Left forelimb (tissue), 1 donor: Measurements from ENCODE around the gene SCAANT1.
A peak's percentile ranks its signal among the peaks of the same experiment; 100 is the strongest.

ENCODE experiments used
- DNase-seq: peaks from one replicate; pipeline ENCODE4 v3.0.0-alpha.2; 2018; ENCODE audit warnings: low spot score

The SCAANT1 gene

DNA sequence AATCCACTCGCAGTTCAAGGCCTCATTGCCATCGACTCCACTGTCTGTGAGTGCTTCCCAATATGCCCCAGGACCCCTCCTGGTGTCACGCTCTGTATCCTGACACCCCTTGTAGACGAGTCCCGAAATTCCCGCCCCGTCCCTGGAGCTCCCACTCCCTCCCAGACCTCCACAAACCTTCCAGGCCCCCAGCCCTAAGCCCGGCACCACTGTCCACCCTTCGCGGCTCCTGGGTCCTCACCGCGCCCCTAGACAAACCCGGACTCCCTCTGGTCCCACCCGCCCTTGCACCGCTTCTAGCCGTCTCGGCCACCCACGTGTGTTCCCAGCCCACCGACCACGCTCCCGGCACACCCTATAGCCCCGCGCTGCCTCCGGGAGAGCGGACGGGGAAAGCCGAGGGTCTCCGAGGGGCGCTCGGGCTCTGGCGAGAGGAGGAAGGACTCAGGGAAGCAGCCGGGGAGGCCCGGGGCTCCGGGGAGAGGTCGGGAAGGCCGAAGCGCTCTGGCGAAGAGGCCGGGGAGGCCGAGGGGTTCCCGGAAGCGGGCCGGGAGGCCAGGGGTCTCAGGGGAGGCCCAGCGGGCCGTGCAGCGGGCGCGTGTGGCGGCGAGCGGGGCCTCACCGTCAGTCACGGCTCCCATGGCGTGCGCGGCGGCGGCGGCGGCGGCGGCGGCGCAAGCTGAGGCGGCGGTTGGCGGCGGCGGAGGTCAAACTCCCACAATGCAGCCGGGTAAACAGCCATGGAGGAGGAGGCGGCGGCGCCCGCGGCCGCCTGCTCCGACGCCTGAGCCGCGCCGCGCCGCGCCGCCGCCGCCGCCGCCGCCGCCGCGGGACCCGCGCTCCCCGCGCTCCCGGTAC, 48.8 kb downstream of the SCAANT1 start, which contains the start of the genes ATXN7 and THOC7:
Gene ATXN7, plus strand, starts transcription at position 718 of the 858 bp plus-strand sequence. CDS start 48,732 bp downstream, outside the sequence.
Gene THOC7, minus strand, starts transcription at position 656 of the 858 bp plus-strand sequence. Its CDS starts 15 bp downstream, at position 641.
- DNase-seq = peak; percentile 84

DNA sequence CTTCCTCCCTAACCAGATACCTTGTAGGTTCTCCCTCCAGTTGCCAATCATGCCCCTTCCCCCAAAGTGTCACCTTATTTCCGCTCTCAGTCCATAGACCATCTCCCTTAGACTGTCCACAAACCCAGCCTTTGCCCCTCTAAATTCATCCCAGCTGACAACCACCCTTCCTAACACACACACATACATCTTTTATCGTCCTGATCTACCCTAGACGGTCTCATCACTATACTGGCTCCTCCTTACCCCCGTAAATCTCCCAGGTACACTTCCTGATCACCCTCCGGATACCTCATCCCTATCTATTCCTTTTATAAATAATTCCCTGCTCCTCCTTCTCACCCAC, 49.4 kb downstream of the SCAANT1 start:
- DNase-seq = no peak
